Middle frontal gyrus (tissue), 1 donor: Measurements from ENCODE around the gene CHST5.

Experiments used
- DNase-seq: peaks from one replicate; pipeline ENCODE4 v3.0.0-alpha.2; 2015; ENCODE audit warnings: low spot score; ENCODE audit errors: extremely low spot score

CHST5 gene

GRCh38 chr16:75535901-75536300 is at the start of gene CHST5:
Gene CHST5, minus strand, starts transcription at chr16:75536108. Its CDS starts 5,724 bp downstream, at chr16:75530384.
- no peak for DNase-seq

GRCh38 chr16:75584108-75584507 is 48.2 kb upstream of the CHST5 start:
- no peak for DNase-seq

GRCh38 chr16:75579281-75579834 is 43.5 kb upstream of the CHST5 start:
- no peak for DNase-seq

- no peak for DNase-seq
Measured at GRCh38 chr16:75578725-75579124, 42.8 kb upstream of the CHST5 start.

- no peak for DNase-seq
Measured at GRCh38 chr16:75578212-75578611, 42.3 kb upstream of the CHST5 start.

GRCh38 chr16:75576384-75576811 is 40.5 kb upstream of the CHST5 start:
- peak; percentile 62 for DNase-seq

GRCh38 chr16:75575958-75576357 is 40.0 kb upstream of the CHST5 start:
- no peak for DNase-seq

GRCh38 chr16:75573955-75574354 is 38.0 kb upstream of the CHST5 start:
- no peak for DNase-seq

GRCh38 chr16:75572864-75573542 is 37.1 kb upstream of the CHST5 start:
- DNase-seq: no peak

GRCh38 chr16:75570396-75571065 is 34.6 kb upstream of the CHST5 start:
- DNase-seq: no peak

- DNase-seq: no peak
Measured at GRCh38 chr16:75567911-75568310, 32.0 kb upstream of the CHST5 start.

GRCh38 chr16:75566758-75567255 is 30.9 kb upstream of the CHST5 start:
- no peak for DNase-seq

- DNase-seq: peak; percentile 59
Measured at GRCh38 chr16:75566040-75566757, 30.3 kb upstream of the CHST5 start, which contains the start of gene GABARAPL2. Gene GABARAPL2, plus strand, starts transcription at chr16:75566379. Its CDS starts 108 bp downstream, at chr16:75566487.

- DNase-seq: no peak
Measured at GRCh38 chr16:75565640-75566039, 29.7 kb upstream of the CHST5 start.

GRCh38 chr16:75559564-75560372 is 23.9 kb upstream of the CHST5 start:
- no peak for DNase-seq

GRCh38 chr16:75558846-75559401 is 23.0 kb upstream of the CHST5 start:
- no peak for DNase-seq

- no peak for DNase-seq
Measured at GRCh38 chr16:75556431-75556950, 20.6 kb upstream of the CHST5 start.

GRCh38 chr16:75555707-75556430 is 20.0 kb upstream of the CHST5 start, which contains the start of gene TMEM231:
Gene TMEM231, minus strand, starts transcription at chr16:75556252. Its CDS starts 43 bp downstream, at chr16:75556209.
- peak; percentile 95 for DNase-seq

- peak; percentile 76 for DNase-seq
Measured at GRCh38 chr16:75555213-75555706, 19.4 kb upstream of the CHST5 start.
